ENCODE data around the gene SARM1.
A peak's percentile ranks its signal among the peaks of the same experiment; 100 is the strongest.

SARM1 gene

GRCh38 chr17:28402224-28402630 is 30.7 kb downstream of the SARM1 start:
- H3K9me3 ChIP-seq (ENCODE audit: insufficient read depth, low read depth, low read length), result no peaks in the 10 kb centered on the region
- peak overlapping the region; percentile 28; the same call in 1 of the 2 replicates for H3K4me3 ChIP-seq (ENCODE audit: low read length)
- H3K9ac ChIP-seq (ENCODE audit: low read depth, low read length), result no peak overlapping the region
- no peak overlapping the region for H3K27ac ChIP-seq (ENCODE audit: low read length)
- H3K36me3 ChIP-seq (ENCODE audit: insufficient read depth, low read depth, low read length), result 0 out of 2 replicates have a peak, but pooled peaks cover 10% of the 10 kb centered on the region
- H3K4me1 ChIP-seq (ENCODE audit: insufficient read depth, low read length), result peaks cover 36% of the 10 kb centered on the region
- peaks cover 61% of the 10 kb centered on the region for H3K27me3 ChIP-seq (ENCODE audit: insufficient read depth, low read length)

DNA sequence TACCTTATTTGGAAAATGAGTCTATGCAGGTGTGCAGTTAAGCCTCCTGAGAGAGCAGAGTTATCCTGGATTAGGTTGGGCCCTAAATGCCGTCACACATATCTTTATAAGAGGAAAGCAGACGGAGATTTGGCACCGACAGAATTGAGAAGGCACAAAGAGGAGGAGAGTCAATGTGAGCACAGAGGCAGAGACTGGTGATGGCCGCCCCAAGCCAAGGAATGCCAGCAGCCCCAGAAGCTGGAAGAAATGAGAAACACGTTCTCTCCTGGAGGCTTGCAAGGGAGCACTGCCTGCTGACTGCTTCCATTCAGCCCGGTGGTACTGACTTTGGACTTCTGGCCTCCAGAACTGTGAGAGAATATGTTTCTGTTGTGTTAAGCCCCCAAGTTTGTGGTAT is 31.4 kb downstream of the SARM1 start:
- Histone ChIP-seq H3K4me1 (ENCODE audit: insufficient read depth, low read length) (peaks cover 40% of the 10 kb centered on the region), H3K9ac (ENCODE audit: low read depth, low read length) (no peak overlapping the region), H3K27ac (ENCODE audit: low read length) (no peak overlapping the region), H3K27me3 (ENCODE audit: insufficient read depth, low read length) (peaks cover 61% of the 10 kb centered on the region), H3K9me3 (ENCODE audit: insufficient read depth, low read depth, low read length) (no peaks in the 10 kb centered on the region), H3K36me3 (ENCODE audit: insufficient read depth, low read depth, low read length) (0 out of 2 replicates have a peak, but pooled peaks cover 10% of the 10 kb centered on the region), H3K4me3 (ENCODE audit: low read length) (no peak overlapping the region)

- 0 out of 2 replicates have a peak, but pooled peaks cover 5% of the 10 kb centered on the region for H3K36me3 ChIP-seq (ENCODE audit: insufficient read depth, low read depth, low read length)
- H3K27me3 ChIP-seq (ENCODE audit: insufficient read depth, low read length), result peaks cover 61% of the 10 kb centered on the region
- no peaks in the 10 kb centered on the region for H3K9me3 ChIP-seq (ENCODE audit: insufficient read depth, low read depth, low read length)
- H3K4me3 ChIP-seq (ENCODE audit: low read length), result no peak overlapping the region
- H3K4me1 ChIP-seq (ENCODE audit: insufficient read depth, low read length), result peaks cover 51% of the 10 kb centered on the region
- H3K9ac ChIP-seq (ENCODE audit: low read depth, low read length), result no peak overlapping the region
- H3K27ac ChIP-seq (ENCODE audit: low read length), result no peak overlapping the region
Measured at GRCh38 chr17:28404007-28404406, 32.5 kb downstream of the SARM1 start.

GRCh38 chr17:28404461-28404811 is 32.9 kb downstream of the SARM1 start:
- H3K4me3 ChIP-seq (ENCODE audit: low read length), result no peak overlapping the region
- H3K9me3 ChIP-seq (ENCODE audit: insufficient read depth, low read depth, low read length), result no peaks in the 10 kb centered on the region
- H3K36me3 ChIP-seq (ENCODE audit: insufficient read depth, low read depth, low read length), result 0 out of 2 replicates have a peak, but pooled peaks cover under 1% of the 10 kb centered on the region
- H3K9ac ChIP-seq (ENCODE audit: low read depth, low read length), result no peak overlapping the region
- peaks cover 61% of the 10 kb centered on the region for H3K27me3 ChIP-seq (ENCODE audit: insufficient read depth, low read length)
- H3K4me1 ChIP-seq (ENCODE audit: insufficient read depth, low read length), result peaks cover 51% of the 10 kb centered on the region
- H3K27ac ChIP-seq (ENCODE audit: low read length), result no peak overlapping the region

DNA sequence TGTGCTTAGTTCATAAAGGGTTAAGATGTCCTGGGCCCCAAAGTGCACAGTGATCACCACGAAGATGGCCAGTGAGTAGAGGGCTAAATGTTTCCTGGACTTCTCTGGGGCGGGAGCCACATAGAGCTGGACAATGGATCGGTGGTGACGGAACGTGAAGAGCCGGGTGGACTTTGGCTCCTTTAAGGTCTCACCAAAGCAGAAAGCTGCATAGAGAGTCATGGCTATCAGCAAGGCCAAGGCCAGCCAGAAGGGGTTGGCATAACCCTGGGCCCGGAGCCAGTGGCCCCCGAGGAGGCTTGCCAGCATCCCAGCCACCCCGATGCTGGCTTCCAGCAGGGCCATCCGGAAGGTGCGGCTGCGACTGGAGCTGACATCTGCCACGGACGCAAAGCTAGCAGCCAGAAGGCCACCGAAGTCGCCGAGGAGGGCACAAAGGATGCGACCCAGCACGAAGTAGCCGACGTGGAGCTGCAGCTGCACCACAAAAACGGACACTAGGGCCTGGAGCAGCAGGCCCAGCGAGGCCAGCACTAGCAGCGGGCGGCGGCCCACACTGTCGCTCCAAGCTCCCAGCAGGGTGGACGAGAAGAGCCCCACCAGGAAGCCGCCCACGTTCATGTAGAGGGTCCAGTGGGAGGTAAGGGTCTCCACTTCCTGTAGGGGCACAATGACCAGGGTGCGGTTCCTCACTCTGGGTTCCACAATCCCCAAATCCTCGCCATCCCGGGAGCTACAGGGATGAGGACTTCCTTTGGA is 33.5 kb downstream of the SARM1 start:
- peaks cover 61% of the 10 kb centered on the region for H3K27me3 ChIP-seq (ENCODE audit: insufficient read depth, low read length)
- H3K9ac ChIP-seq (ENCODE audit: low read depth, low read length), result peak overlapping the region; percentile 70; the same call in 1 of the 2 replicates
- H3K27ac ChIP-seq (ENCODE audit: low read length), result no peak overlapping the region
- peak overlapping the region; percentile 55 for H3K4me3 ChIP-seq (ENCODE audit: low read length)
- H3K36me3 ChIP-seq (ENCODE audit: insufficient read depth, low read depth, low read length), result no peaks in the 10 kb centered on the region
- peaks cover 51% of the 10 kb centered on the region for H3K4me1 ChIP-seq (ENCODE audit: insufficient read depth, low read length)
- no peaks in the 10 kb centered on the region for H3K9me3 ChIP-seq (ENCODE audit: insufficient read depth, low read depth, low read length)

DNA sequence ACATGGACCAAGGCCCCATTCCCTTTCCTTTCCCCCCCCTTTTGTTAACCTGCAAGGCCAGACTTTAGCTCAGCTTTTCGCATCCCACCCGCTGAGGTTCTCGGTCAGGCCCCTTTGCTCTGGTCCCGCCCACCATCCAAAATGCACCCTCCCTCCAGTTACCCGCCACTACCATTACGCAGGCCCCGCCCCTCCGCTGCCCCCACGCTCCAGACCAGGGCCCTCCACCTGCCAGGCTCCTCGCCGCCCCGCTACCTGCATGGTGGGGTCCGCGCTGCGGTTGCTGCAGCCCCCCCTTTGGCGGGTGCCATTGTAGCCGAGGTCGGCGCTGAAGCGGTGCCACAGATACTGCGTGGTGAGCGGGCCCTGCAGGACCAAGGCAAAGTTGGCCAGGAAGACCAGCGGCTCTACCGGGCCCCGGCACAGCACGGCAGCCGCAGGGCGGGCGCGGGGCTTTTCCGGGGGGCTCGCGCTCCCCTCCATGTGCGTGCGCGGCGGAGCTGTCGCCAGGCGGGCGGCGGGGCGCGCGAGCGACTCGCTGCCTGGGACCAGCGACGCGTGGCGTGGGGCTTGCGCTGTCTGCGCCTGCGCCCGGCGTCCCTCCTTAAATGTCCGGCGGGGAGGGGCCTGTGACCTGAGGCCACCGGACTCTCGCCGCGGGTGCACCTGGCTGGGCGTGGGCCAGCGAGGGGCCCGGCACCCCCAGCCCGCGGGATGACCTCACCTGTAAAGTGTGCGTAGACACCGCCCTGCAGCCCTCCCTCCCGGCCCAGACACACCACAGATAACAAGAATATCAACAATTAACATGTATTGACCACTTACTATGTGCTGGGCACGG is 34.4 kb downstream of the SARM1 start, which contains the start of gene SLC46A1:
SLC46A1 (minus strand) TSS at position 581 of the 841 bp plus-strand sequence; CDS start at position 483, 98 bp downstream.
- no peaks in the 10 kb centered on the region for H3K9me3 ChIP-seq (ENCODE audit: insufficient read depth, low read depth, low read length)
- no peaks in the 10 kb centered on the region for H3K36me3 ChIP-seq (ENCODE audit: insufficient read depth, low read depth, low read length)
- H3K27me3 ChIP-seq (ENCODE audit: insufficient read depth, low read length), result peaks cover 52% of the 10 kb centered on the region
- peak within 1 kb of the TSS; percentile 55 for H3K4me3 ChIP-seq (ENCODE audit: low read length)
- no peak within 1 kb of the TSS for H3K27ac ChIP-seq (ENCODE audit: low read length)
- peaks cover 51% of the 10 kb centered on the region for H3K4me1 ChIP-seq (ENCODE audit: insufficient read depth, low read length)
- H3K9ac ChIP-seq (ENCODE audit: low read depth, low read length), result peak within 1 kb of the TSS; percentile 70; the same call in 1 of the 2 replicates

GRCh38 chr17:28406473-28406814 is 35.0 kb downstream of the SARM1 start:
- H3K9me3 ChIP-seq (ENCODE audit: insufficient read depth, low read depth, low read length), result no peaks in the 10 kb centered on the region
- H3K4me3 ChIP-seq (ENCODE audit: low read length), result peak overlapping the region; percentile 55
- peaks cover 51% of the 10 kb centered on the region for H3K4me1 ChIP-seq (ENCODE audit: insufficient read depth, low read length)
- H3K27ac ChIP-seq (ENCODE audit: low read length), result no peak overlapping the region
- H3K27me3 ChIP-seq (ENCODE audit: insufficient read depth, low read length), result peaks cover 47% of the 10 kb centered on the region
- H3K9ac ChIP-seq (ENCODE audit: low read depth, low read length), result peak overlapping the region; percentile 70; the same call in 1 of the 2 replicates
- H3K36me3 ChIP-seq (ENCODE audit: insufficient read depth, low read depth, low read length), result no peaks in the 10 kb centered on the region

GRCh38 chr17:28407130-28407973 is 35.9 kb downstream of the SARM1 start:
- peak overlapping the region; percentile 4; the same call in 1 of the 2 replicates for H3K9ac ChIP-seq (ENCODE audit: low read depth, low read length)
- peak overlapping the region; percentile 9 for H3K27ac ChIP-seq (ENCODE audit: low read length)
- peaks cover 50% of the 10 kb centered on the region for H3K4me1 ChIP-seq (ENCODE audit: insufficient read depth, low read length)

GRCh38 chr17:28407974-28408306 is 36.4 kb downstream of the SARM1 start:
- Histone ChIP-seq H3K9ac (ENCODE audit: low read depth, low read length) (peak overlapping the region; percentile 46; the same call in 1 of the 2 replicates), H3K36me3 (ENCODE audit: insufficient read depth, low read depth, low read length) (no peaks in the 10 kb centered on the region), H3K4me3 (ENCODE audit: low read length) (peak overlapping the region; percentile 22; the same call in 1 of the 2 replicates), H3K9me3 (ENCODE audit: insufficient read depth, low read depth, low read length) (no peaks in the 10 kb centered on the region), H3K27me3 (ENCODE audit: insufficient read depth, low read length) (peaks cover 34% of the 10 kb centered on the region), H3K4me1 (ENCODE audit: insufficient read depth, low read length) (peaks cover 46% of the 10 kb centered on the region), H3K27ac (ENCODE audit: low read length) (peak overlapping the region; percentile 9)

More at GRCh38 chr17:28407130-28407973, 35.9 kb downstream of the SARM1 start:
- no peaks in the 10 kb centered on the region for H3K36me3 ChIP-seq (ENCODE audit: insufficient read depth, low read depth, low read length)
- peaks cover 38% of the 10 kb centered on the region for H3K27me3 ChIP-seq (ENCODE audit: insufficient read depth, low read length)
- no peaks in the 10 kb centered on the region for H3K9me3 ChIP-seq (ENCODE audit: insufficient read depth, low read depth, low read length)
- H3K4me3 ChIP-seq (ENCODE audit: low read length), result peak overlapping the region; percentile 22; the same call in 1 of the 2 replicates

DNA sequence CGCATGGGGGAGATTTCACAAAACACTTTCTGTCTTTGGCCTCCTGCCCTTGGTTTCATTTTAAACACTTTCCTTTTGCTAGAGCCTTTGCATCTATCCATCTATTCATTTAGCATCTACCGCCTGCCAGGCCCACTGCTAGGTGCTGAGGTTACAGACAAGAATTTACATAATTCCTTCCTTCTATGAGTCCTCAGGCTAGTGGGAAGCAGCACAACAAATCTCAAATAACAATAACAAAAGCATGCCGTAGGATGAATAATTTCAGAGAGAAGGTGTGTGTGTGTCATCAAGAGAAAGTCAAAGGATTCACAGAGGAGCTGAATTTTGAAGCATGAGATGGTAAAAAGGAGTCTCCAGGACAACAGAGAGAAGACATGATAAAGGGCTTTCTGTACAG is 40.6 kb downstream of the SARM1 start:
- Histone ChIP-seq H3K27ac (ENCODE audit: low read length) (no peak overlapping the region), H3K27me3 (ENCODE audit: insufficient read depth, low read length) (peaks cover 26% of the 10 kb centered on the region), H3K9ac (ENCODE audit: low read depth, low read length) (no peak overlapping the region), H3K9me3 (ENCODE audit: insufficient read depth, low read depth, low read length) (no peaks in the 10 kb centered on the region), H3K4me1 (ENCODE audit: insufficient read depth, low read length) (peaks cover 26% of the 10 kb centered on the region), H3K36me3 (ENCODE audit: insufficient read depth, low read depth, low read length) (no peaks in the 10 kb centered on the region), H3K4me3 (ENCODE audit: low read length) (peak overlapping the region; percentile 1; the same call in 1 of the 2 replicates)

GRCh38 chr17:28413804-28414203 is 42.3 kb downstream of the SARM1 start:
- Histone ChIP-seq H3K36me3 (ENCODE audit: insufficient read depth, low read depth, low read length) (no peaks in the 10 kb centered on the region), H3K27me3 (ENCODE audit: insufficient read depth, low read length) (peaks cover 33% of the 10 kb centered on the region), H3K4me1 (ENCODE audit: insufficient read depth, low read length) (peaks cover 11% of the 10 kb centered on the region), H3K4me3 (ENCODE audit: low read length) (no peak overlapping the region), H3K27ac (ENCODE audit: low read length) (no peak overlapping the region), H3K9ac (ENCODE audit: low read depth, low read length) (no peak overlapping the region), H3K9me3 (ENCODE audit: insufficient read depth, low read depth, low read length) (no peaks in the 10 kb centered on the region)
